Lower leg skin (tissue), 4 donors: Measurements from ENCODE around the gene UVSSA. TPM values are rescaled to one million over a fixed set of nuclear protein-coding genes. Genes with fewer than 3 reads are reported as not detected.
"Not testable (repeated sequence)": the region's sequence is repeated elsewhere in the genome, so short reads cannot be mapped to it uniquely, and the experiment has no call there.

Experiments used
- DNase-seq, 2 donors: peaks; one replicate each; pipeline ENCODE4 v3.0.0-alpha.2; 2019; ENCODE audit warnings: low spot score in 2 of 2
- H3K4me3 ChIP-seq: fragments of 200-600 bp; sonication (generic); 2 replicates; pipeline ENCODE4 v1.5.1; 2017; ENCODE audit warnings: mild to moderate bottlenecking, low read depth; ENCODE audit not compliant: poor library complexity, severe bottlenecking
- CTCF ChIP-seq, 3 donors: fragments of 450-650 bp; IDR thresholded peaks; one replicate each; pipeline ENCODE4 v1.5.1; 2016; ENCODE audit warnings: antibody characterized with exemption in 3 of 3, mild to moderate bottlenecking in 3 of 3, moderate library complexity in 2 of 3
- POLR2A ChIP-seq, 2 donors: fragments of 450-650 bp; IDR thresholded peaks; one replicate each; pipeline ENCODE4 v1.6.1; 2016 to 2017; ENCODE audit warnings: antibody characterized with exemption in 2 of 2, mild to moderate bottlenecking in 1 of 2, moderate library complexity in 1 of 2
- WGBS, 2 donors: methylation state at CpG; one replicate each; pipeline ENCODE4 v1.1.5; 2018; 5-methylcytosine and 5-hydroxymethylcytosine counted together
- intact Hi-C: fragments of 100-400 bp; cut with DNase I; formaldehyde crosslinking; loops from one replicate; pipeline ENCODE4 v1.15.0; 2023; ENCODE audit warnings: low total_unique reads
- total RNA-seq, 4 donors: library from RNA; depleted of rRNA; stranded (reverse); fragments of >200 nt; gene quantifications; one replicate each; pipeline ENCODE4 v1.1.0, GENCODE V29; 2016

The UVSSA gene
- total RNA-seq, 4 donors from 2014 or later = 18.2 to 57.4 (median 25.7) TPM

GRCh38 chr4:1334579-1334895 lies 12.5 kb upstream of the UVSSA start:
- TF ChIP-seq CTCF (IDR thresholded peaks at IDR 0.05) = no peak
- TF ChIP-seq POLR2A (IDR thresholded peaks at IDR 0.05) = no peak
- WGBS, 2 donors = 82 to 96% methylated on average over 6 of the region's 6 CpGs
- no peak for DNase-seq
- intact Hi-C loops = loop anchor here (10.0 kb wide), 1 partner anchor 200 kb away; no protein-coding TSS in a partner anchor
- no peak overlapping the region for H3K4me3 ChIP-seq

- not testable (repeated sequence) for H3K4me3 ChIP-seq
- 80 to 94% methylated on average over 4 of the region's 4 CpGs for WGBS, 2 donors
- intact Hi-C loops = loop anchor here (10.0 kb wide), 1 partner anchor 201 kb away; no protein-coding TSS in a partner anchor
Observed at GRCh38 chr4:1335193-1335883, 11.7 kb upstream of the UVSSA start.

GRCh38 chr4:1336088-1336491 lies 10.9 kb upstream of the UVSSA start:
- H3K4me3 ChIP-seq = no peak overlapping the region
- no peak for DNase-seq
- intact Hi-C loops = loop anchor here (10.0 kb wide), 1 partner anchor 201 kb away; no protein-coding TSS in a partner anchor
- TF ChIP-seq CTCF (IDR thresholded peaks at IDR 0.05) (no peak), POLR2A (IDR thresholded peaks at IDR 0.05) (no peak)
- WGBS, 2 donors = 74 to 90% methylated on average over 7 of the region's 7 CpGs

More at GRCh38 chr4:1335193-1335883, 11.7 kb upstream of the UVSSA start:
- not testable (repeated sequence) for DNase-seq

- TF ChIP-seq CTCF (IDR thresholded peaks at IDR 0.05) (no peak), POLR2A (IDR thresholded peaks at IDR 0.05) (no peak)
- intact Hi-C loops = loop anchor here (10.0 kb wide), 1 partner anchor 203 kb away; no protein-coding TSS in a partner anchor
- WGBS, 2 donors = 76 to 80% methylated on average over 11 of the region's 11 CpGs
- no peak overlapping the region for H3K4me3 ChIP-seq
- DNase-seq = no peak
Observed at GRCh38 chr4:1337376-1337831, 9.6 kb upstream of the UVSSA start.

- DNase-seq = no peak
Observed at GRCh38 chr4:1337951-1338751, 8.9 kb upstream of the UVSSA start.

More at GRCh38 chr4:1337951-1338751, 8.9 kb upstream of the UVSSA start:
- TF ChIP-seq CTCF (IDR thresholded peaks at IDR 0.05) (no peak), POLR2A (IDR thresholded peaks at IDR 0.05) (no peak)
- H3K4me3 ChIP-seq = no peak overlapping the region
- intact Hi-C loops = loop anchor here (10.0 kb wide), 1 partner anchor 203 kb away; no protein-coding TSS in a partner anchor
- 94% methylated on average over 32 to 41 of the region's 41 CpGs for WGBS, 2 donors
